Keratinocyte (primary cell): ENCODE measurements around the gene TXNDC2. TPM values are rescaled to one million over a fixed set of nuclear protein-coding genes. Genes with fewer than 3 reads are reported as not detected.

Experiments
- DNase-seq: peaks from one replicate; pipeline ENCODE4 v3.0.0-alpha.2; 2011; ENCODE audit warnings: low read depth, missing footprints, low spot score
- FAIRE-seq: peaks from 2 replicates; lab custom pipeline; 2011; peaks lifted over from hg19 to GRCh38; lab: Jason Lieb, UNC
- H2AFZ ChIP-seq: 2 replicates; pipeline ENCODE4 v1.6.0; 2012; ENCODE audit warnings: low read length, control low read depth, inconsistent platforms; ENCODE audit not compliant: control insufficient read depth
- H3K27ac ChIP-seq: 2 replicates; pipeline ENCODE4 v1.5.1; 2011; ENCODE audit warnings: low read length; ENCODE audit not compliant: control insufficient read depth, insufficient read depth
- H3K27me3 ChIP-seq: 3 replicates; pipeline ENCODE4 v1.6.0; 2011; ENCODE audit warnings: low read length; ENCODE audit not compliant: control insufficient read depth, insufficient read depth; ENCODE audit errors: extremely low read depth
- H3K36me3 ChIP-seq, 2 experiments: 2 replicates in 1 of 2; 3 replicates in 1 of 2; pipeline ENCODE4 v1.5.1; 2011; ENCODE audit warnings: low read length in 2 of 2, mild to moderate bottlenecking in 1 of 2; ENCODE audit not compliant: control insufficient read depth in 2 of 2, insufficient read depth in 2 of 2; ENCODE audit errors: extremely low read depth in 1 of 2
- H3K4me1 ChIP-seq: 3 replicates; pipeline ENCODE4 v1.5.1; 2011; ENCODE audit warnings: low read length; ENCODE audit not compliant: control insufficient read depth, insufficient read depth; ENCODE audit errors: extremely low read depth
- H3K4me2 ChIP-seq: 3 replicates; pipeline ENCODE4 v1.6.0; 2011; ENCODE audit warnings: low read depth, low read length; ENCODE audit not compliant: control insufficient read depth, insufficient read depth; ENCODE audit errors: extremely low read depth
- H3K4me3 ChIP-seq, 3 experiments: fragments of 200-600 bp in 1 of 3; sonication (generic) in 1 of 3; 2 replicates in 2 of 3; 3 replicates in 1 of 3; pipeline ENCODE4 v1.5.1; 2011 to 2016; ENCODE audit warnings: low read length in 3 of 3, mild to moderate bottlenecking in 3 of 3, control low read depth in 2 of 3, inconsistent platforms in 1 of 3, low read depth in 1 of 3, mixed read lengths in 1 of 3, mixed run types in 1 of 3, moderate library complexity in 1 of 3; ENCODE audit not compliant: control insufficient read depth in 2 of 3, insufficient read depth in 2 of 3; ENCODE audit errors: extremely low read depth in 1 of 3
- H3K79me2 ChIP-seq: 2 replicates; pipeline ENCODE4 v1.6.0; 2012; ENCODE audit warnings: low read length; ENCODE audit not compliant: control insufficient read depth, insufficient read depth
- H3K9ac ChIP-seq: 3 replicates; pipeline ENCODE4 v1.6.0; 2011; ENCODE audit warnings: low read length; ENCODE audit not compliant: control insufficient read depth, insufficient read depth; ENCODE audit errors: extremely low read depth
- H3K9me1 ChIP-seq: 3 replicates; pipeline ENCODE4 v1.6.0; 2011; ENCODE audit warnings: low read length; ENCODE audit not compliant: control insufficient read depth, insufficient read depth; ENCODE audit errors: extremely low read depth
- H3K9me3 ChIP-seq: 2 replicates; pipeline ENCODE4 v1.5.1; 2012; ENCODE audit warnings: low read depth, low read length; ENCODE audit not compliant: control insufficient read depth
- H4K20me1 ChIP-seq: 3 replicates; pipeline ENCODE4 v1.6.0; 2011; ENCODE audit warnings: low read length; ENCODE audit not compliant: control insufficient read depth, insufficient read depth; ENCODE audit errors: extremely low read depth
- CTCF ChIP-seq, 3 experiments: IDR thresholded peaks in 1 of 3; conservative IDR thresholded peaks in 1 of 3; optimal IDR thresholded peaks in 1 of 3; 2 replicates in 2 of 3; 3 replicates in 1 of 3; pipeline versions ENCODE3 to v1.5.1; 2011; ENCODE audit warnings: low read length in 3 of 3, mild to moderate bottlenecking in 3 of 3, moderate library complexity in 2 of 3, control low read depth in 1 of 3, inconsistent platforms in 1 of 3; ENCODE audit not compliant: insufficient read depth in 2 of 3; ENCODE audit errors: extremely low read depth in 1 of 3
- EZH2 ChIP-seq: IDR thresholded peaks from one replicate; pipeline ENCODE4 v1.6.1; 2012; ENCODE audit warnings: inconsistent platforms, mild to moderate bottlenecking, low read length, moderate library complexity
- dilution Hi-C: fragments of 300-500 bp; cut with MboI; formaldehyde crosslinking; loops from one replicate; pipeline ENCODE4 v1.7.0; 2020; ENCODE audit warnings: low sequenced_read_pairs; ENCODE audit not compliant: extremely low pct_ligation_motif_present
- polyA plus RNA-seq, 5 experiments: library from polyadenylated mRNA; depleted of rRNA in 3 of 5; stranded (reverse) in 3 of 5; stranded (forward) in 1 of 5; unstranded in 1 of 5; fragments of >200 nt; gene quantifications; 1 replicate in 1 of 5; 2 replicates in 3 of 5; 3 replicates in 1 of 5; pipeline versions ENCODE4 v1.2.1 to v1.2.3, GENCODE V29; 2011 to 2012; ENCODE audit warnings: missing spikeins in 2 of 5, low read depth in 1 of 5, low replicate concordance in 1 of 5

Gene TXNDC2
- polyA plus RNA-seq, 1 donor (not counting 4 experiments of a cell fraction or from before 2014, with no cell fraction given), result not detected

GRCh38 chr18:9925795-9926194, 40.0 kb downstream of the TXNDC2 start:
- Histone ChIP-seq H3K36me3 (no peaks in the 10 kb centered on the region), H2AFZ (no peak overlapping the region), H3K9ac (no peak overlapping the region), H3K27me3 (no peaks in the 10 kb centered on the region), H3K4me1 (peaks cover 38% of the 10 kb centered on the region), H3K9me3 (no peaks in the 10 kb centered on the region), H3K9me1 (peaks cover 3% of the 10 kb centered on the region), H3K79me2 (peaks cover 97% of the 10 kb centered on the region), H4K20me1 (peaks cover 17% of the 10 kb centered on the region), H3K4me3 (no peak overlapping the region), H3K4me2 (no peak overlapping the region), H3K27ac (no peak overlapping the region)
- DNase-seq (no peak), FAIRE-seq (no peak)
- TF ChIP-seq CTCF (optimal IDR thresholded peaks at IDR 0.05 in 1 of 3, IDR thresholded peaks at IDR 0.05 in 1 of 3, conservative IDR thresholded peaks at IDR 0.05 in 1 of 3; ENCODE audit: extremely low read depth in 1 of 3, insufficient read depth in 2 of 3, low read length in 3 of 3) (no peak), EZH2 (no peak)
- dilution Hi-C loops, result no loop called here

- Histone ChIP-seq H3K4me1 (peaks cover 36% of the 10 kb centered on the region), H3K27me3 (no peaks in the 10 kb centered on the region), H4K20me1 (peaks cover 16% of the 10 kb centered on the region), H3K79me2 (peaks cover 97% of the 10 kb centered on the region), H2AFZ (no peak overlapping the region), H3K4me3 (no peak overlapping the region), H3K9me1 (peaks cover 3% of the 10 kb centered on the region), H3K9ac (no peak overlapping the region), H3K9me3 (no peaks in the 10 kb centered on the region), H3K36me3 (no peaks in the 10 kb centered on the region), H3K27ac (no peak overlapping the region), H3K4me2 (no peak overlapping the region)
- dilution Hi-C loops, result no loop called here
- DNase-seq (no peak), FAIRE-seq (no peak)
- TF ChIP-seq CTCF (optimal IDR thresholded peaks at IDR 0.05 in 1 of 3, IDR thresholded peaks at IDR 0.05 in 1 of 3, conservative IDR thresholded peaks at IDR 0.05 in 1 of 3; ENCODE audit: extremely low read depth in 1 of 3, insufficient read depth in 2 of 3, low read length in 3 of 3) (no peak), EZH2 (no peak)
Observed at GRCh38 chr18:9926223-9926894, 40.6 kb downstream of the TXNDC2 start.
